ENCODE results near the gene PTK6.

GRCh38 chr20:63572788-63573646, 35.8 kb upstream of the PTK6 start:
- TF ChIP-seq POLR2AphosphoS5 (IDR thresholded peaks at IDR 0.05; ENCODE audit: borderline replicate concordance, low read depth, low read length) (no peak), EZH2 (IDR thresholded peaks at IDR 0.05) (no peak), FOXP2 (optimal IDR thresholded peaks at IDR 0.05; ENCODE audit: control extremely low read depth, extremely low read length, insufficient read depth) (no peak)
